ENCODE measurements around the gene RPTOR. TPM values are rescaled to one million over a fixed set of nuclear protein-coding genes. Genes with fewer than 3 reads are reported as not detected.

RPTOR gene
- total RNA-seq, 4 donors from 2014 or later: 19.0 to 48.3 (median 27.3) TPM

DNA sequence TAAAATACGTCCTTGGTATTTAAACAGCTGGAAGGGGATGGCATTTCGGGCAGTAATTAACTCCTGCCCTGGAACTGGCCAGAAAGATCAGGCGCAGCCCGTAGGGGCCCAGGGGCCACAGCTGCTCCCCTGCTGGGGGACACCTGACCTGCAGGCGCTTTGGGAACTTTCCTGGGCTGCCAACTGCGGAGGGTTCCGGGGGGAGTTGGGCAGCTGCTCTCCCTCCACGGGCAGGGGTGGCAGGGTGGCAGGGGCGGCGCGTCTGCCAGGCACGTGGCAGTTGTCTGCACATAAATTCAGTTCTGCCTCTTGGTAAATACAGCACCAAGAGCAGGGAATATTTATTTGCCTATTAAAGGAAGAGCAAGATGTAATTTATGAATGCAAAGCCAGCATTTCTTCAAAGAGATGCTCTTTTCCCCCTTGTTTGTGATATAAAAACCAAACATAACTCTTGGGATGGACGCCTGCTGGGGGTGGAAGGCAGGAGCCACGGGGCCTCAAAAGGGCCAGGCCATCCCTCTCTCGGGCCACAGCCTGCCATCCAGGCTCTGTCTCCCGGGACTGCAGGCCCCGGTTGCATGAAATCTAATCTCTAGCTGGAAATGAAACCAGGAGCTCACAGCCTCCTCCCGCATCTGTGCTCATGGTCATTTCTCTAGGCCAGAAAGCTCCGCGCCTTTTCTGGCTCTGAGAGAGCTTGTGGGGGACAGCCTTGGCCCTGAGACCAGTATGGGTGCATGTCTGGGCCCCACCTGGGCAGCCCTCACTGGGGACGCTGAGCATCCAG is 417.1 kb downstream of the RPTOR start:
- peaks cover 10 to 32% of the 10 kb centered on the region in 2 donors for H3K4me1 ChIP-seq
- H3K27me3 ChIP-seq: no peaks in the 10 kb centered on the region
- no peaks in the 10 kb centered on the region for H3K36me3 ChIP-seq
- H3K4me3 ChIP-seq: no peak overlapping the region
- peak overlapping the region; percentile 86 to 92 for H3K27ac ChIP-seq
- TF ChIP-seq POLR2A (IDR thresholded peaks at IDR 0.05): no peak
- TF ChIP-seq, protein P1, sequence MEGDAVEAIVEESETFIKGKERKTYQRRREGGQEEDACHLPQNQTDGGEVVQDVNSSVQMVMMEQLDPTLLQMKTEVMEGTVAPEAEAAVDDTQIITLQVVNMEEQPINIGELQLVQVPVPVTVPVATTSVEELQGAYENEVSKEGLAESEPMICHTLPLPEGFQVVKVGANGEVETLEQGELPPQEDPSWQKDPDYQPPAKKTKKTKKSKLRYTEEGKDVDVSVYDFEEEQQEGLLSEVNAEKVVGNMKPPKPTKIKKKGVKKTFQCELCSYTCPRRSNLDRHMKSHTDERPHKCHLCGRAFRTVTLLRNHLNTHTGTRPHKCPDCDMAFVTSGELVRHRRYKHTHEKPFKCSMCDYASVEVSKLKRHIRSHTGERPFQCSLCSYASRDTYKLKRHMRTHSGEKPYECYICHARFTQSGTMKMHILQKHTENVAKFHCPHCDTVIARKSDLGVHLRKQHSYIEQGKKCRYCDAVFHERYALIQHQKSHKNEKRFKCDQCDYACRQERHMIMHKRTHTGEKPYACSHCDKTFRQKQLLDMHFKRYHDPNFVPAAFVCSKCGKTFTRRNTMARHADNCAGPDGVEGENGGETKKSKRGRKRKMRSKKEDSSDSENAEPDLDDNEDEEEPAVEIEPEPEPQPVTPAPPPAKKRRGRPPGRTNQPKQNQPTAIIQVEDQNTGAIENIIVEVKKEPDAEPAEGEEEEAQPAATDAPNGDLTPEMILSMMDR (IDR thresholded peaks at IDR 0.05): no peak
- DNase-seq: no peak
- intact Hi-C loops (cut with DNase I; ENCODE audit: low total_unique reads): loop anchor here (10.0 kb wide), 1 partner anchor 97 kb away; no protein-coding TSS in a partner anchor
- no peaks in the 10 kb centered on the region for H3K9me3 ChIP-seq

DNA sequence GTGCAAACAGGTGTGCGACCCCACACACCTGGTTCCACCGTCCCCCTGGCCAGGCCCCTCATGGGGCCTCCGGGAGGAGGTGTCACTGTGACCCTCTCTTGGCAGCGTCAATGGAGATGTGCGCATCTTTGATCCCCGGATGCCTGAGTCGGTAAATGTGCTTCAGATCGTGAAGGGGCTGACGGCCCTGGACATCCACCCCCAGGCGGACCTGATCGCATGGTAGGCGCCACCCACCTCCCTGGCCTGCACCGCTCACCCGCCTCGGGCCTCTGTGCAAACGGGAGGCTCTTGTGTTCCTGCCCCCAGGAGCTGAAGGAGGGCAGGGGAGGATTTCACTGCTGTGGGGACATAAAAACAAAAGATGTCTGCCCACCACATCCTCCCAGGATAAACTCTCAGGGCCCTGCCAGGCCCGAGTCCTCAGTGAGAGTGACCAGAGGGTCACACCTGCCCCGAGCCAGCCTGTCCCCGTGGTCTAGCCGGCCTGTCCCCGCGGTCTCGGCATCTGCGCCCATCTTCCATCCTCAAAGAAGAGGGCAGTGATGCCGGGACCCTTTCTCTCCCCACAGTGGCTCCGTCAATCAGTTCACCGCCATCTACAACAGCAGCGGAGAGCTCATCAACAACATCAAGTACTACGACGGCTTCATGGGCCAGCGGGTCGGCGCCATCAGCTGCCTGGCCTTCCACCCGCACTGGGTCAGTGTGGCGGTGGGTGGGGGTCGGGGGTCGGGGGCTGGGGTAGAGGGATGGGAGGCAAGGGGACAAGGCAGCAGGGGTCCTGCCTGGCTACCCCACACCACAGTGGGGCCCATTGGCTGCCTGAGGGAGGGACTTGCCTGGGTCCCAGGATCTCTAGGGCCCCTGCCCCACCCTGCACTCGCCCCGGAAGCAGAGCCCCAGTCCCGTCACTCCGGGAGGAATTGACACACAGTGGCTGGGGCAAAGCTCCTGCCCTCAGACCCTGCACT is 418.0 kb downstream of the RPTOR start:
- TF ChIP-seq POLR2A (IDR thresholded peaks at IDR 0.05): no peak
- TF ChIP-seq, protein P1 (IDR thresholded peaks at IDR 0.05): no peak
- Histone ChIP-seq H3K36me3 (no peaks in the 10 kb centered on the region), H3K9me3 (no peaks in the 10 kb centered on the region), H3K4me3 (no peak overlapping the region), H3K27me3 (no peaks in the 10 kb centered on the region), H3K27ac (peak overlapping the region; percentile 86 to 92), H3K4me1 (peaks cover 10 to 32% of the 10 kb centered on the region in 2 donors)
- intact Hi-C loops (cut with DNase I; ENCODE audit: low total_unique reads): loop anchor here (10.0 kb wide), 1 partner anchor 98 kb away; no protein-coding TSS in a partner anchor
- no peak for DNase-seq

DNA sequence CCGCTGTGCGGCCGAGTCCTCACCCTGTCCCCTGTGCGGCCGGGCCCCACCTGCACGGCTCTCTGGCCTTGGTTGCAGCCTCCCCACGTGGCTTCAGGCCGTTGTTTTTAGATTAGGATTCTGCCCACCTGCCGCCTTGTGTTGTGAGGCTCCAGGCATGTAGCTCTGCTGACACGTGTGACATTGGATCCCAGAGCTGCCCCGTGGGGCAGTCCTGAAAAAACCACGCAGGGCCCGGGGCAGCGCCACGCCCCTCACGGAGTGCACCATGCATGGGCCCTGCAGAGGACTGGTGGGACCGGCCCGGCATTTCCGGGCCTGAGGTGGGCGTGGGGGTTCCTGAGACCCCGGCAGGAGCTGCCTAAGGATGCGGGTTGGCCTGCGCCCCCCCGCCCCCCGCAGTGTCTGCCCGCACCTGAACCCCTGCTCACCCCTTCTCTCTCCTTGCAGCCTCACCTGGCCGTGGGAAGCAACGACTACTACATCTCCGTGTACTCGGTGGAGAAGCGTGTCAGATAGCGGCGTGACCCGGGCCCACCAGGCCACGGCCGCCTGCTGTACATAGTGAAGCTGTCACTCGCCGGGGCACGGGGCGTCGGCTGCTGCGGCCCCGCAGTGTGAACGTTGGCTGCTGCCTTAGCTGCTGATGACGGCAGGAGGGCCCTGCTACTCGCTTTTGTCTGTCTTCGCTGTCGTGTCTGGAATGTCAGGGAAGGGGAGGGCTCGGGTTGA is 419.3 kb downstream of the RPTOR start:
- Histone ChIP-seq H3K9me3 (no peaks in the 10 kb centered on the region), H3K4me3 (no peak overlapping the region), H3K4me1 (peaks cover 15 to 31% of the 10 kb centered on the region in 2 donors), H3K27ac (peak overlapping the region in 1 of 2 donors; percentile 34), H3K27me3 (no peaks in the 10 kb centered on the region), H3K36me3 (no peaks in the 10 kb centered on the region)
- TF ChIP-seq POLR2A (IDR thresholded peaks at IDR 0.05): no peak
- DNase-seq: no peak
- intact Hi-C loops (cut with DNase I; ENCODE audit: low total_unique reads): loop anchor here (10.0 kb wide), 1 partner anchor 99 kb away; no protein-coding TSS in a partner anchor

DNA sequence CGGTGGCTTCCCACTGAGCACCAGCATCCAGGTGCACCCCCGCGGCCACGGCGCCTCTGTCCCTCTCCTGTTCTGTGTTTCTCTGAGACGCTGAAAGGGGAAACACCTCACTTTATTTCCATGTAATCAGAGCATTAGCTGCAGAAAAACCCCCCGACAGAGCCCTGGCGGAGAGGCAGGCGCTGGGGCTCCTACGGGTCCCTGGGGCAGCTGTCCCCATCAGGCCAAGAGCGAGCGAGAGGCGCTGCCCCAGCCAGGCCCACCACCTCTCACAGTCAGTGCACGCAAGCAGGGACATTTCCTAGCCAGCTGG is 419.9 kb downstream of the RPTOR start:
- Histone ChIP-seq H3K27ac (no peak overlapping the region), H3K27me3 (no peaks in the 10 kb centered on the region), H3K9me3 (no peaks in the 10 kb centered on the region), H3K36me3 (no peaks in the 10 kb centered on the region), H3K4me1 (peaks cover 15 to 29% of the 10 kb centered on the region in 2 donors), H3K4me3 (no peak overlapping the region)
- intact Hi-C loops (cut with DNase I; ENCODE audit: low total_unique reads): loop anchor here (10.0 kb wide), 1 partner anchor 100 kb away; no protein-coding TSS in a partner anchor
- DNase-seq: no peak
- TF ChIP-seq, protein P1 (IDR thresholded peaks at IDR 0.05): no peak
- TF ChIP-seq POLR2A (IDR thresholded peaks at IDR 0.05): no peak
